Endodermal cell (in vitro differentiated cells): Measurements from ENCODE around the gene PPM1J. TPM values are rescaled to one million over a fixed set of nuclear protein-coding genes. Genes with fewer than 3 reads are reported as not detected.

ENCODE experiments used
- DNase-seq: peaks from one replicate; pipeline ENCODE4 v3.0.0-alpha.2; 2017
- H3K27ac ChIP-seq: 2 replicates; pipeline ENCODE4 v1.5.1; 2013; ENCODE audit warnings: mild to moderate bottlenecking, low read depth, low read length, moderate library complexity
- H3K27me3 ChIP-seq: 2 replicates; pipeline ENCODE4 v1.6.1; 2013; ENCODE audit warnings: mild to moderate bottlenecking, low read length, moderate library complexity; ENCODE audit not compliant: insufficient read depth, control insufficient read depth, poor library complexity, severe bottlenecking
- H3K36me3 ChIP-seq: 2 replicates; pipeline ENCODE4 v1.7.0; 2013; ENCODE audit warnings: mild to moderate bottlenecking, low read length, moderate library complexity; ENCODE audit not compliant: control insufficient read depth, insufficient read depth
- H3K4me1 ChIP-seq: one replicate; pipeline ENCODE4 v1.7.0; 2013; ENCODE audit warnings: low read length; ENCODE audit not compliant: control insufficient read depth, insufficient read depth
- H3K4me3 ChIP-seq: 2 replicates; pipeline ENCODE4 v1.5.1; 2013; ENCODE audit warnings: mild to moderate bottlenecking, low read length, moderate library complexity
- H3K9ac ChIP-seq: 2 replicates; pipeline ENCODE4 v1.6.1; 2013; ENCODE audit warnings: mild to moderate bottlenecking, low read length, moderate library complexity; ENCODE audit not compliant: poor library complexity, severe bottlenecking; ENCODE audit errors: extremely low read depth
- H3K9me3 ChIP-seq: 2 replicates; pipeline ENCODE4 v1.6.1; 2013; ENCODE audit warnings: mild to moderate bottlenecking, low read length, moderate library complexity; ENCODE audit not compliant: control insufficient read depth
- H3K27ac Mint-ChIP-seq: 2 replicates; pipeline ENCODE4 v1.8.0; 2020; ENCODE audit warnings: mixed read lengths
- H3K27me3 Mint-ChIP-seq: 2 replicates; pipeline ENCODE4 v1.8.0; 2021; ENCODE audit warnings: mild to moderate bottlenecking, mixed read lengths; ENCODE audit not compliant: insufficient read depth
- H3K36me3 Mint-ChIP-seq: 2 replicates; pipeline ENCODE4 v1.8.0; 2020; ENCODE audit warnings: low read depth, mixed read lengths
- H3K4me1 Mint-ChIP-seq: 2 replicates; pipeline ENCODE4 v1.8.0; 2020; ENCODE audit warnings: mixed read lengths
- H3K4me3 Mint-ChIP-seq: 2 replicates; pipeline ENCODE4 v1.8.0; 2020; ENCODE audit warnings: mild to moderate bottlenecking, moderate library complexity, mixed read lengths
- H3K9me3 Mint-ChIP-seq: 2 replicates; pipeline ENCODE4 v1.8.0; 2020; ENCODE audit warnings: mild to moderate bottlenecking, mixed read lengths
- CTCF ChIP-seq: fragments of 200-600 bp; sonication (generic); conservative IDR thresholded peaks from 2 replicates; pipeline ENCODE4 v1.5.0; 2021; ENCODE audit warnings: antibody characterized with exemption, mild to moderate bottlenecking
- WGBS, 2 experiments: methylation state at CpG; one replicate each; pipeline versions ENCODE4 v1.1.5 to v1.1.7; 2013; ENCODE audit warnings: missing lambda C conversion rate in 2 of 2, mixed read lengths in 1 of 2; ENCODE audit not compliant: insufficient coverage in 1 of 2, insufficient read length in 1 of 2; 5-methylcytosine and 5-hydroxymethylcytosine counted together
- total RNA-seq, 2 donors: library from RNA; stranded (reverse); fragmentation: NEBNext Ultra II Directional in 1 of 2; extraction: Animal tissue kit (Norgen Biotek cat#: 25700) in 1 of 2; gene quantifications; 2 replicates in 1 of 2; 3 replicates in 1 of 2; pipeline ENCODE4 v1.2.1, GENCODE V29; 2021

Gene PPM1J
- total RNA-seq, 2 donors from 2014 or later, result 3.1 to 5.7 TPM

GRCh38 chr1:112687361-112687760 lies 27.8 kb downstream of the PPM1J start:
- no peaks in the 10 kb centered on the region for H3K9me3 ChIP-seq
- H3K36me3 ChIP-seq, result peaks cover 33% of the 10 kb centered on the region
- H3K4me3 ChIP-seq, result no peak overlapping the region
- H3K27ac Mint-ChIP-seq, result no peak overlapping the region
- no peak overlapping the region for H3K27ac ChIP-seq
- no peak for TF ChIP-seq CTCF
- H3K36me3 Mint-ChIP-seq, result peaks cover 47% of the 10 kb centered on the region
- no peak for DNase-seq
- WGBS, 2 experiments, result 89 to 94% methylated on average over 4 of the region's 4 CpGs
- no peaks in the 10 kb centered on the region for H3K27me3 ChIP-seq
- H3K9ac ChIP-seq, result no peak overlapping the region
- no peaks in the 10 kb centered on the region for H3K27me3 Mint-ChIP-seq
- H3K4me1 Mint-ChIP-seq, result peaks cover 9% of the 10 kb centered on the region
- H3K9me3 Mint-ChIP-seq, result no peaks in the 10 kb centered on the region
- no peak overlapping the region for H3K4me3 Mint-ChIP-seq
- H3K4me1 ChIP-seq, result no peaks in the 10 kb centered on the region

- no peak for TF ChIP-seq CTCF
- Mint-ChIP-seq H3K36me3 (peaks cover 45% of the 10 kb centered on the region), H3K4me3 (no peak overlapping the region), H3K4me1 (peaks cover 7% of the 10 kb centered on the region), H3K27me3 (no peaks in the 10 kb centered on the region), H3K9me3 (no peaks in the 10 kb centered on the region), H3K27ac (no peak overlapping the region)
- WGBS, 2 experiments, result 88 to 91% methylated on average over 2 to 4 of the region's 4 CpGs
- no peak for DNase-seq
- no peak overlapping the region for H3K9ac ChIP-seq
- no peak overlapping the region for H3K27ac ChIP-seq
- peaks cover 31% of the 10 kb centered on the region for H3K36me3 ChIP-seq
- no peak overlapping the region for H3K4me3 ChIP-seq
- H3K27me3 ChIP-seq, result no peaks in the 10 kb centered on the region
- H3K4me1 ChIP-seq, result no peaks in the 10 kb centered on the region
- no peaks in the 10 kb centered on the region for H3K9me3 ChIP-seq
Measured at GRCh38 chr1:112686835-112687234, 28.3 kb downstream of the PPM1J start.

GRCh38 chr1:112686417-112686816 lies 28.7 kb downstream of the PPM1J start:
- Histone ChIP-seq H3K4me3 (no peak overlapping the region), H3K9me3 (no peaks in the 10 kb centered on the region), H3K27ac (no peak overlapping the region), H3K9ac (no peak overlapping the region), H3K4me1 (no peaks in the 10 kb centered on the region), H3K36me3 (peaks cover 26% of the 10 kb centered on the region), H3K27me3 (no peaks in the 10 kb centered on the region)
- peaks cover 7% of the 10 kb centered on the region for H3K4me1 Mint-ChIP-seq
- H3K9me3 Mint-ChIP-seq, result no peaks in the 10 kb centered on the region
- WGBS, 2 experiments, result 88 to 89% methylated on average over 3 of the region's 3 CpGs
- DNase-seq, result no peak
- no peaks in the 10 kb centered on the region for H3K27me3 Mint-ChIP-seq
- peaks cover 40% of the 10 kb centered on the region for H3K36me3 Mint-ChIP-seq
- H3K27ac Mint-ChIP-seq, result no peak overlapping the region
- no peak for TF ChIP-seq CTCF
- H3K4me3 Mint-ChIP-seq, result no peak overlapping the region
